WTC11 (cell line): Measurements from ENCODE around the gene CTSK. TPM values are rescaled to one million over a fixed set of nuclear protein-coding genes. Genes with fewer than 3 reads are reported as not detected.
"Not testable (repeated sequence)": the region's sequence is repeated elsewhere in the genome, so short reads cannot be mapped to it uniquely, and the experiment has no call there.

ENCODE experiments used
- ATAC-seq: fragments of 200-7000 bp; cut with Tn5 transposase; 2 replicates; pipeline ENCODE4 v1.10.0; 2021; ENCODE audit warnings: mild to moderate bottlenecking, moderate library complexity
- CTCF ChIA-PET: fragments of 300-600 bp; sonication (Branson Sonifier 250); formaldehyde crosslinking; loops from one replicate; lab custom pipeline; 2021; ENCODE audit warnings: antibody characterized with exemption; lab: Charles Lee
- POLR2A ChIA-PET: fragments of 350-600 bp; sonication (Branson Sonifier 250); formaldehyde crosslinking; loops from one replicate; lab custom pipeline; 2021; ENCODE audit warnings: antibody characterized with exemption; lab: Charles Lee
- DNase-seq: peaks from one replicate; pipeline ENCODE4 v3.0.0; 2021; ENCODE audit warnings: low spot score
- H3K27ac Mint-ChIP-seq: 2 replicates; pipeline ENCODE4 v1.8.0; 2021; ENCODE audit warnings: mixed read lengths
- H3K27me3 Mint-ChIP-seq: 2 replicates; pipeline ENCODE4 v1.8.0; 2021; ENCODE audit warnings: low read depth, mild to moderate bottlenecking, moderate library complexity, mixed read lengths
- H3K36me3 Mint-ChIP-seq: 2 replicates; pipeline ENCODE4 v1.8.0; 2021; ENCODE audit warnings: mixed read lengths
- H3K4me1 Mint-ChIP-seq: 2 replicates; pipeline ENCODE4 v1.8.0; 2022; ENCODE audit warnings: mixed read lengths
- H3K4me3 Mint-ChIP-seq: 2 replicates; pipeline ENCODE4 v1.8.0; 2021; ENCODE audit warnings: mild to moderate bottlenecking, moderate library complexity, mixed read lengths
- H3K9me3 Mint-ChIP-seq: 2 replicates; pipeline ENCODE4 v1.8.0; 2021; ENCODE audit warnings: mixed read lengths
- ATF6 ChIP-seq: sonication (generic); formaldehyde crosslinking; IDR thresholded peaks from 2 replicates; pipeline ENCODE4 v1.8.1; 2023; ENCODE audit warnings: mild to moderate bottlenecking, missing genetic modification reagents
- CTCF ChIP-seq: fragments of 200-600 bp; IDR thresholded peaks from 2 replicates; pipeline ENCODE4 v1.8.0; 2022; ENCODE audit warnings: antibody characterized with exemption
- ESRRA ChIP-seq: sonication (generic); formaldehyde crosslinking; IDR thresholded peaks from 2 replicates; pipeline ENCODE4 v1.8.1; 2022; ENCODE audit warnings: mild to moderate bottlenecking, missing genetic modification reagents, borderline replicate concordance
- NR2C2 ChIP-seq: sonication (generic); formaldehyde crosslinking; IDR thresholded peaks from 2 replicates; pipeline ENCODE4 v1.8.0; 2022; ENCODE audit warnings: mild to moderate bottlenecking, missing genetic modification reagents
- ZNF232 ChIP-seq: sonication (generic); formaldehyde crosslinking; IDR thresholded peaks from 2 replicates; pipeline ENCODE4 v1.8.0; 2022; ENCODE audit warnings: mild to moderate bottlenecking, missing genetic modification reagents
- ZNF416 ChIP-seq: fragments of 250-450 bp; sonication (Bioruptor Pico); IDR thresholded peaks from 2 replicates; pipeline ENCODE4 v1.9.0; 2021; ENCODE audit warnings: mild to moderate bottlenecking, inconsistent platforms
- ZNF512 ChIP-seq: sonication (generic); formaldehyde crosslinking; IDR thresholded peaks from 2 replicates; pipeline ENCODE4 v1.8.1; 2022; ENCODE audit warnings: missing genetic modification reagents, borderline replicate concordance
- ZSCAN18 ChIP-seq: fragments of 250-450 bp; sonication (Bioruptor Pico); IDR thresholded peaks from 2 replicates; pipeline ENCODE4 v2.1.2; 2022; ENCODE audit warnings: mild to moderate bottlenecking, moderate library complexity
- total RNA-seq: library from RNA; stranded (reverse); gene quantifications from 3 replicates; pipeline ENCODE4 v1.2.3, GENCODE V29; 2021
- TF ChIP-seq, protein P1 (sequence below): fragments of 250-450 bp; sonication (Bioruptor Pico); IDR thresholded peaks from 2 replicates; pipeline ENCODE4 v1.9.0; 2021; ENCODE audit warnings: mild to moderate bottlenecking, borderline replicate concordance
- TF ChIP-seq, protein P2 (sequence below): sonication (generic); formaldehyde crosslinking; IDR thresholded peaks from 2 replicates; pipeline ENCODE4 v1.8.1; 2023; ENCODE audit warnings: mild to moderate bottlenecking, missing genetic modification reagents

CTSK gene
- total RNA-seq, 1 experiment from 2014 or later = 9.4 TPM

DNA sequence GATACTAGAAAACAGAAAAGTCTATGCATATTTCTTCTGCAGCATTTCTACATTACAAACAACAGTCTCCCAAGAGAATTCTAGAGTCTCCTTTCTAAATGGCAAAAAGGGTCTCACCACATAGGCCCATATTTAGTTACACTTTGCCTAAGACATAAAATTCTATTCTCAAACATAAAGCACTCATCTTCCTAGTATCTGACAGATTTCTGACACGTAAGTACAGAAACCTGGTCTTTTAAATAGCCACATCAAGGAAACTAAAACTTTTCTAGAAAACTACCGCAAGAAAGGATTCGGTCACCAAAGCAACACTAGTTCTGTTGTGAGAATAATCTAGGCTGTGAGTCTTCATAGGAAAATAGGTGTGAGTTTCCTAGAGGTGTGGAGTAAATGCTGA lies 33.6 kb upstream of the CTSK start:
- Mint-ChIP-seq H3K27ac (0 out of 2 replicates have a peak overlapping the region, but pooled peaks have one; percentile 42), H3K9me3 (no peaks in the 10 kb centered on the region), H3K4me3 (no peak overlapping the region), H3K27me3 (no peaks in the 10 kb centered on the region), H3K36me3 (peaks cover 15% of the 10 kb centered on the region), H3K4me1 (peaks cover 10% of the 10 kb centered on the region)
- ATAC-seq (no peak), DNase-seq (no peak)
- TF ChIP-seq ZNF416 (CRISPR knock-in tag) (no peak), ZNF512 (no peak), CTCF (no peak), ZSCAN18 (CRISPR knock-in tag) (no peak), ESRRA (CRISPR knock-in tag) (no peak), ZNF232 (no peak), NR2C2 (CRISPR knock-in tag) (no peak), ATF6 (CRISPR knock-in tag) (no peak)
- TF ChIP-seq, protein P1, sequence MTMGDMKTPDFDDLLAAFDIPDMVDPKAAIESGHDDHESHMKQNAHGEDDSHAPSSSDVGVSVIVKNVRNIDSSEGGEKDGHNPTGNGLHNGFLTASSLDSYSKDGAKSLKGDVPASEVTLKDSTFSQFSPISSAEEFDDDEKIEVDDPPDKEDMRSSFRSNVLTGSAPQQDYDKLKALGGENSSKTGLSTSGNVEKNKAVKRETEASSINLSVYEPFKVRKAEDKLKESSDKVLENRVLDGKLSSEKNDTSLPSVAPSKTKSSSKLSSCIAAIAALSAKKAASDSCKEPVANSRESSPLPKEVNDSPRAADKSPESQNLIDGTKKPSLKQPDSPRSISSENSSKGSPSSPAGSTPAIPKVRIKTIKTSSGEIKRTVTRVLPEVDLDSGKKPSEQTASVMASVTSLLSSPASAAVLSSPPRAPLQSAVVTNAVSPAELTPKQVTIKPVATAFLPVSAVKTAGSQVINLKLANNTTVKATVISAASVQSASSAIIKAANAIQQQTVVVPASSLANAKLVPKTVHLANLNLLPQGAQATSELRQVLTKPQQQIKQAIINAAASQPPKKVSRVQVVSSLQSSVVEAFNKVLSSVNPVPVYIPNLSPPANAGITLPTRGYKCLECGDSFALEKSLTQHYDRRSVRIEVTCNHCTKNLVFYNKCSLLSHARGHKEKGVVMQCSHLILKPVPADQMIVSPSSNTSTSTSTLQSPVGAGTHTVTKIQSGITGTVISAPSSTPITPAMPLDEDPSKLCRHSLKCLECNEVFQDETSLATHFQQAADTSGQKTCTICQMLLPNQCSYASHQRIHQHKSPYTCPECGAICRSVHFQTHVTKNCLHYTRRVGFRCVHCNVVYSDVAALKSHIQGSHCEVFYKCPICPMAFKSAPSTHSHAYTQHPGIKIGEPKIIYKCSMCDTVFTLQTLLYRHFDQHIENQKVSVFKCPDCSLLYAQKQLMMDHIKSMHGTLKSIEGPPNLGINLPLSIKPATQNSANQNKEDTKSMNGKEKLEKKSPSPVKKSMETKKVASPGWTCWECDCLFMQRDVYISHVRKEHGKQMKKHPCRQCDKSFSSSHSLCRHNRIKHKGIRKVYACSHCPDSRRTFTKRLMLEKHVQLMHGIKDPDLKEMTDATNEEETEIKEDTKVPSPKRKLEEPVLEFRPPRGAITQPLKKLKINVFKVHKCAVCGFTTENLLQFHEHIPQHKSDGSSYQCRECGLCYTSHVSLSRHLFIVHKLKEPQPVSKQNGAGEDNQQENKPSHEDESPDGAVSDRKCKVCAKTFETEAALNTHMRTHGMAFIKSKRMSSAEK (CRISPR knock-in tag) = no peak
- TF ChIP-seq, protein P2, sequence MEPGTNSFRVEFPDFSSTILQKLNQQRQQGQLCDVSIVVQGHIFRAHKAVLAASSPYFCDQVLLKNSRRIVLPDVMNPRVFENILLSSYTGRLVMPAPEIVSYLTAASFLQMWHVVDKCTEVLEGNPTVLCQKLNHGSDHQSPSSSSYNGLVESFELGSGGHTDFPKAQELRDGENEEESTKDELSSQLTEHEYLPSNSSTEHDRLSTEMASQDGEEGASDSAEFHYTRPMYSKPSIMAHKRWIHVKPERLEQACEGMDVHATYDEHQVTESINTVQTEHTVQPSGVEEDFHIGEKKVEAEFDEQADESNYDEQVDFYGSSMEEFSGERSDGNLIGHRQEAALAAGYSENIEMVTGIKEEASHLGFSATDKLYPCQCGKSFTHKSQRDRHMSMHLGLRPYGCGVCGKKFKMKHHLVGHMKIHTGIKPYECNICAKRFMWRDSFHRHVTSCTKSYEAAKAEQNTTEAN (CRISPR knock-in tag) = no peak
- ChIA-PET POLR2A (no interaction called here), CTCF (interaction anchor here (1.6 kb wide), 1 partner anchor 154 kb away, joined by 3 read pairs; no protein-coding TSS in a partner anchor)

DNA sequence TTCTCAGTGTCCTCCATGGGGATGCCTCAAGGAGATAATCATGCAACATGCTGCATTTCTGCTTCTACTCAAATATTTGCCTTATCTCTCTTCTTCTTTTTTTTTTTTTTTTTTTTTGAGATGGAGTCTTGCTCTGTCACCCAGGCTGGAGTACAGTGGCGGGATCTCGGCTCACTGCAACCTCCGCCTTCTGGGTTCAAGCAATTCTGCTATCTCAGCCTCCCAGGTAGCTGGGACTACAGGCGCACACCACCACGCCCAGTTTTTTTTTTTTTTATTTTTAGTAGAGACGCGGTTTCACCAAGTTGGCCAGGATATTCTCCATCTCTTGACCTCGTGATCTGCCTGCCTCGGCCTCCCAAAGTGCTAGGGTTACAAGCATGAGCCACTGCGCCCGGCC lies 32.8 kb upstream of the CTSK start:
- H3K9me3 Mint-ChIP-seq, ATAC-seq, H3K27me3 Mint-ChIP-seq, CTCF ChIA-PET, H3K4me1 Mint-ChIP-seq, H3K27ac Mint-ChIP-seq, POLR2A ChIA-PET, H3K4me3 Mint-ChIP-seq, DNase-seq: not testable (repeated sequence)
- peaks cover 13% of the 10 kb centered on the region for H3K36me3 Mint-ChIP-seq
